HG02798 (cell line): Measurements from ENCODE around the gene FGF3.

Experiments used
- ATAC-seq: cut with Tn5 transposase; IDR thresholded peaks from one replicate; pipeline ENCODE4 v1.9.1; 2021; ENCODE audit warnings: mild to moderate bottlenecking; ENCODE audit not compliant: unreplicated experiment, poor library complexity

Gene FGF3

GRCh38 chr11:69818603-69819441 is at the start of gene FGF3:
Gene FGF3 (minus strand): TSS chr11:69819416. CDS start chr11:69818933, 483 bp downstream.
- no peak for ATAC-seq

DNA sequence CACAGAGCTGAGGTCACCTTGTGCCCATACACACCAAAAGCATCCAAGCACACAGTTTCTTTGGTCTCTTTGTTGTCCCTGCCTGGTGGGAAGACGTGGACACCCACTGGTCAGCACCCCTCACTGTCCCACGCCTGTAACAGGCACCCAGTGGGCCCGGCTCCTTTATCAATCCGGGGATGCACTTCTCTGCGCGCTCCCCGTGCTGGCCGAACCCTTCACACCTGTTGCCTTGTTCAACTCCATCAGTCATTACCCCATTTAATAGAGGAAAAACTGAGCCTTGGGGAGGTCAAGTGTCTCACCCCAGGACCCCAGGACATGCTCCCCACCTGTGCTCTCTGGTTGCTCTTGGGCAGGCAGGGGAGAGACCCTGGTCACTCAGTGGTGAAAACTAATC is 49.7 kb upstream of the FGF3 start:
- no peak for ATAC-seq

DNA sequence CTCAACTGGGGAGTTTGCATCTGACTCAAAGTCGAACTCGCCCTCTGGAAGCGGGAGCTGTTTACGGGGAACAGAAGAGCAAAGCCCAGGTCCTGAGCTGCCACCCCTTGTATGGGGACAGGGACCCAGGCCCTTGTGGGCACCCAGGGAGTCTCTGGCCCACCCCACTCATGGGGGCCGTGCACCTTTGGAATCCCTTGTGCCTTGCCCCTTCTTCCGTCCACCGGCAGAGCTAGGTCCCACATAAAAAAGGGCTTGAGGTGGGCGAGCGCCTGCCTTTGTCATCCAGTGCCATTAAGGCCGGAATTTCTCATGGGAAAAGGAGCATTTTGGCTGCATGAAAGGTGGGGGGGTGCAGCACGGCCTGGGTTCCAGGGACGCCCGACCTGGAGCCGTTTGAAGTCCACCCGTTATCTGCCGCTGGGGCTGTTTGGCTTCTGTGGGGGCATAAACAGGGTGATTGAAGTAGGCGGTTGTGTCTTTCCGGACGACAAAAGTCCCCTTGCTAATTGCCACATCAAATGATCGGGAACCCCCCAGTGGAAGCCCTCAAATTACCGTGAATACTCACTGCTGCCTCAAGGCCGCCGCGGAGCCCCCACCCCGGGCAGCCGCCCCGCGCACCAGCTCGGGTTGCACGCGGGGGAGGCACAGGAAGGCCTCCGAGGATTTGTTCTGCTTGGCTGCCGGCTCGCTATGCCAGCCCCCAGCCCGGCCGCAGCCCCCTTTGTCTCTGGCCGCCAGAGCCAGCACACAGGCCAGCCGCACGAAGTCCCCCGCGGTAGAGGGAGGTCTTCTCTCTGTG is 49.0 kb upstream of the FGF3 start:
- ATAC-seq: no peak

DNA sequence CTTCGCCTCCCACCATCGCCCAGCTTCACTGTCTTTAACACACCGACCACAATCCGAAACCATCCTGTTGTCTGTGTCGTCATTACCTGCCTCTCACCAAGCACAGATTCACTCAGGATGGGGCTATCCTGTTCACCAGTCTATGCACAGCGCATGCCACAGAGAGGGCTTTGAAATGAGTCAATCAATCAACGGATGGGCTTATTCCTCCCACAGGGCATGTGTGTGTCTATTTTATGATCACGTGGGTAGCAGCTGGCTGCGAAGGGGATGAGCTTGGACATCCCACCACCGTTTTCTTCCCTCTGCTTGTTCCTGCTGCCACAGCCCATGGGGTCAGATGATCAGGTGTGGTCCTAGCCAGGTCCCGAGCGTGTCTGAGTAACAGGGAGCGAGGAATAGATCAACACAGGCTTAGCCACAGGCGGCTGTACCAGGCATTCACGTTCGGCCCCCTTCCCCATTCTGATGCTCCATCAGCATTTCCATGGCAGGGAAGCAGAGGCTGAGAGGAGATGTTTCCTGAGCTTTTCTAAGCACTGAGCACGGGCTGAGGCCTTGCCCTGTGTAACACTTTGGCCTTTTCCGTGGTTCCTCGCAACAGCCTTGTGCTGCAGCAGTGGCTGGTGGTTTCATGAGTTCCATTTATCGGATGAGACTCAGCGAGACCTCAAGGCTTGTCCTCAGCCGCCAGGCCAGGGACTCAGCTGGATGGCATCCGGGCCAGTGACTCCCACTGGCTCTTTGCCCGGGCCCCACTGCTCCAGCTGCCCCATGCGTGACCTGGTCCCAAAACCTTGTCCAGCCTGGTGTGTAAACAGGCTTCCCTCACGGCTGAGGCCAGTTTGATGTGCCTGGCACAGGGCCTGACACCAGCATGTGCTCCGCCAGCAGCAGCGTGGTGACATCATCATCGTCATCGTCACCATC is 48.1 kb upstream of the FGF3 start:
- no peak for ATAC-seq

DNA sequence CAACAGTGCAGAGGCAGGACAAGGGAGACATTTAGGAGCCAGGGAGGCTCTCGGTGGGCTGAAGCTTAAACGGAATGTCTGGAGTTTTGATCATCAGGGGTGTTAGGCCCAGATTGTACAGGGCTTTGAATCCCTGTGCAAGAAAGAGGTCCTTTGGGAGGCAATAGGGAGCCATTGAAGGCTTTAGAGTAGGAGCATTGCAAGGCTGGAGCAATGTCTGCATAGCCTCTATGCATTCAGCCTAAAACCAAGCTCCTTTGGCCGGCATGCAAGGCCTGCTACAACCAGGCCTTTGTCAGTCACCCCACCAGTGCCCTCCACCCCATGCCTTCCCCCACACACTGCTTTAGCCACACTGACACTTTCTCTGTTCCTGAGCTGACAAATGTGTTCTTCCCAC is 47.4 kb upstream of the FGF3 start:
- no peak for ATAC-seq

DNA sequence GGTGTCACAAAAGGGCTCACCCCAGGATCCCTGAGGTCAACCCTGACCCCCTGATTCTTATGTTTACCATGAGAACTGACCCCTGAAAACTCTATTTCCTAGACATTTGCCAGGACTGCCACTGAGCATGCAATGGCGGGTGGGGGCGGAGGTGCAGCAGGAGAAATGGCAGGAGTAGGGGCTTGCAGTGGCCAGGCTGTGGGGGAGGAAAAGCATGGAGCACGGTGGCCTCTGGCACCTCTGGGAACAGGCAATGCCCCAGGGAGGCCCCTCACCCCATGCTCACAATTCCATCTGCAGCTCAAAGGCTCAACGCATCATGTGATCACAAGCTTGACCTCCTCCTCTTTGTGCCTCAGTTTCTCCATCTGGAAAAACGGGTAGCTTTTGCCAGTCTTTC is 46.5 kb upstream of the FGF3 start:
- ATAC-seq: no peak

- ATAC-seq: no peak
Measured at GRCh38 chr11:69864686-69865661, 45.8 kb upstream of the FGF3 start.

- ATAC-seq: no peak
Measured at GRCh38 chr11:69863544-69864200, 44.5 kb upstream of the FGF3 start.

- ATAC-seq: no peak
Measured at GRCh38 chr11:69862797-69863543, 43.8 kb upstream of the FGF3 start.

DNA sequence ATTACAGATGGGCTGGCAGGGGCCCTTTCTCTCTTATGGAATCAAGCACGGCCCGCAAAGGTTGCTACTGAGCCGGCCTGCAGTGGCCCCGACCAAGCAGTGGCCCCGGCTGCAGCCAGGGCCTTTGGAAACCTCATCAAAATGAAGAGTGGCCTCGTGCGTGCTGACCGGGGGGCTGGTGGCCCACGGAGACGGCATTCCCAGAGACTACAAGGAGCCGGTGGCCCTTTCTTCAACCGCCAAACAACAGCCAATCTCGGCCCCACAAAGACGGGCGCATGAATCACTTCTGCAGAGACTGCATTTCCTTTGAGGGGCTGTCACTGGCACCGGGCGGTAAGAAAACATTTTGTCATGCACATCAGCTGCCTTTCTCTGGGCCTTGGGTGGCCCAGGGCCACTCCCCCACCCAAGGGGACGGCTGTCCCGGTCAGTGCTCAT is 43.1 kb upstream of the FGF3 start:
- no peak for ATAC-seq

- no peak for ATAC-seq
Measured at GRCh38 chr11:69861901-69862300, 42.7 kb upstream of the FGF3 start.

- ATAC-seq: no peak
Measured at GRCh38 chr11:69860796-69861445, 41.7 kb upstream of the FGF3 start.

GRCh38 chr11:69860244-69860643 is 41.0 kb upstream of the FGF3 start:
- ATAC-seq: no peak

- no peak for ATAC-seq
Measured at GRCh38 chr11:69859275-69859934, 40.2 kb upstream of the FGF3 start.

- no peak for ATAC-seq
Measured at GRCh38 chr11:69855421-69855820, 36.2 kb upstream of the FGF3 start.

DNA sequence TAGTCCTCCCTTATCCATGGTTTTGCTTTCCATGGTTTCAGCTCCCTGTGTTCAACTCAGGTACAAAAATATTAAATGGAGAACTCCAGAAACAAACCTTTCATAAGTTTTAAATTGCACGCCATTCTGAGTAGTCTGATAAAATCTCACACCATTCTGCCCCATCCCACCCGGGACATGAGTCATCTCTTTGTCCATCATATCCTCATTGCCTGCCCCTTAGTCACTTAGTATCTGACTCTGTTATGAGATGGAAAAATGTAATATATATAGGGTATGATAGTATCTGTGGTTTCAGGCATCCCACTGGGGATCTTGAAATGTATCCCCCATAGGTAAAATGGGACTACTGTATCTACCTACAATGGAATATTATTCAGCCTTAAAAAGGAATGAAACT is 35.5 kb upstream of the FGF3 start:
- no peak for ATAC-seq

GRCh38 chr11:69852056-69852455 is 32.8 kb upstream of the FGF3 start:
- ATAC-seq: no peak
